MCF 10A (cell line): ENCODE measurements around the gene DNAJC11. TPM values are rescaled to one million over a fixed set of nuclear protein-coding genes. Genes with fewer than 3 reads are reported as not detected.

Experiments used
- BruUV-seq: library from RNA; stranded (reverse); fragments of 400-500 nt; replicated peaks from 2 replicates; lab custom pipeline; 2021; lab: Mats Ljungman, UMichigan
- CTCF ChIA-PET: fragments of 300-600 bp; sonication (Branson Sonifier 250); formaldehyde crosslinking; extraction: SDS; loops from one replicate; lab custom pipeline; 2021; ENCODE audit warnings: antibody characterized with exemption, inconsistent platforms; lab: Yijun Ruan, JAX
- POLR2A ChIA-PET: fragments of 300-600, 350-650 bp; sonication (Branson Sonifier 250); formaldehyde crosslinking; extraction: SDS; loops from one replicate; lab custom pipeline; 2020; ENCODE audit warnings: antibody characterized with exemption, inconsistent platforms; lab: Yijun Ruan, JAX
- DNase-seq: peaks from one replicate; pipeline ENCODE4 v3.0.0-alpha.2; 2018; ENCODE audit not compliant: unreplicated experiment
- H3K27ac Mint-ChIP-seq: one replicate; pipeline ENCODE4 v1.8.0; 2022; ENCODE audit warnings: mild to moderate bottlenecking, low read depth, mixed read lengths; ENCODE audit not compliant: unreplicated experiment
- H3K27me3 Mint-ChIP-seq: one replicate; pipeline ENCODE4 v1.8.0; 2022; ENCODE audit warnings: mixed read lengths; ENCODE audit not compliant: insufficient read depth, unreplicated experiment
- H3K36me3 Mint-ChIP-seq: one replicate; pipeline ENCODE4 v1.8.0; 2022; ENCODE audit warnings: mild to moderate bottlenecking, moderate library complexity, mixed read lengths; ENCODE audit not compliant: insufficient read depth, unreplicated experiment
- H3K4me1 Mint-ChIP-seq: one replicate; pipeline ENCODE4 v1.8.0; 2022; ENCODE audit warnings: mixed read lengths; ENCODE audit not compliant: insufficient read depth, unreplicated experiment
- H3K4me3 Mint-ChIP-seq: one replicate; pipeline ENCODE4 v1.8.0; 2022; ENCODE audit warnings: mild to moderate bottlenecking, moderate library complexity, mixed read lengths; ENCODE audit not compliant: unreplicated experiment
- H3K9me3 Mint-ChIP-seq: one replicate; pipeline ENCODE4 v1.8.0; 2022; ENCODE audit warnings: mixed read lengths; ENCODE audit not compliant: unreplicated experiment
- CTCF ChIP-seq: fragments of 200-600 bp; IDR thresholded peaks from one replicate; pipeline ENCODE4 v1.8.0; 2022; ENCODE audit warnings: antibody characterized with exemption, mild to moderate bottlenecking; ENCODE audit not compliant: unreplicated experiment
- intact Hi-C: fragments of 100-400 bp; cut with micrococcal nuclease; formaldehyde crosslinking; loops from 2 replicates; pipeline ENCODE4 v1.14.1; 2022
- total RNA-seq: library from RNA; stranded (reverse); gene quantifications from 2 replicates; pipeline ENCODE4 v1.2.3, GENCODE V29; 2022

The DNAJC11 gene
- total RNA-seq, 1 experiment from 2014 or later = 76.1 TPM

DNA sequence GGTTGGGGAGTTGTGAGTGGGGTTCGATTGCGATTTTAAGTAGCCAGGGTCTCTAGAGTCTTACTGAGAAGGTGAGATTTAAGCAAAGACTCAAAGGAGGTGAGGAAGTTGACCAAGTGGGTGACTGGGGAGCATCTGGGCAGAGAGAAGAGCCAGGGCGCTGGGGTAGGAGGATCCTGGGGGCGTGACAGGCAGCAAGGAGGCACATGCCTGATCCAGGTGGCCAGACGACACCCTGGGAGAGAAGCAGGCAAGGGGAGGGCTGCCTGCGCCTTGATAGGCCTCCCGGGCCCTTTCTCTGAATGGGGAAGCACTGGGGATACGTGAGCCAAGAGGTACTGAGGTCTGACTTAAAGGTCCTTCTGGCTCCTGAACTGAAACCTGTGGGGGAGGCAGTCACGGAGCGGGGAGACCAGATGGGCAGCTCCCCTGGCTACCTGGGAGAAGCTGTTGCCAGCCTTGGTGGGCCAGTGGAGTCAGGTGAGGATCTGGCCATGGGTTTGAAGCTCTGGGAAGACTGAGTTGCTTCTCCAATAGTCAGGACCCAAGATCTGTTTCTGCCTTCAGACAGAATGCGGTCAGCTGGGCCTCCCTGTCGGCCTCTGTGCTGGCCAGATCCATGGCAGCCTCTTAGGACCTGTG lies 116.4 kb downstream of the DNAJC11 start:
- ChIA-PET POLR2A (interaction anchor here (6.9 kb wide), 1 partner anchor 17 kb away, joined by 69 read pairs; the partner anchor contains the start of gene KLHL21), CTCF (interaction anchor here (1.5 kb wide), 1 partner anchor 12 kb away, joined by 3 read pairs; no protein-coding TSS in a partner anchor)
- no peaks in the 10 kb centered on the region for H3K27me3 Mint-ChIP-seq
- no peaks in the 10 kb centered on the region for H3K9me3 Mint-ChIP-seq
- H3K4me1 Mint-ChIP-seq = peaks cover 33% of the 10 kb centered on the region
- intact Hi-C loops = no loop called here
- H3K36me3 Mint-ChIP-seq = peaks cover 27% of the 10 kb centered on the region
- H3K4me3 Mint-ChIP-seq = no peak overlapping the region
- no peak for TF ChIP-seq CTCF
- H3K27ac Mint-ChIP-seq = no peak overlapping the region
- BruUV-seq = no TSS peak
- no peak for DNase-seq

Other genes with a start within 250 kb of the DNAJC11 start
- gene TNFRSF25, start 235.6 kb downstream of the DNAJC11 start, total RNA-seq = 27.6 and 33.7 TPM in 2 replicates
- 32.3 and 35.9 TPM in 2 replicates for gene PLEKHG5, start 210.1 kb downstream of the DNAJC11 start, total RNA-seq
- gene NOL9, start 147.3 kb downstream of the DNAJC11 start, total RNA-seq = 49.2 and 62.3 TPM in 2 replicates
- not detected in 2 replicates for gene TAS1R1, start 146.5 kb downstream of the DNAJC11 start, total RNA-seq
- 40.6 TPM in 2 replicates for gene ZBTB48, start 121.8 kb downstream of the DNAJC11 start, total RNA-seq
- gene KLHL21, start 98.9 kb downstream of the DNAJC11 start, total RNA-seq = 14.0 and 19.5 TPM in 2 replicates
- gene PHF13, start 88.1 kb downstream of the DNAJC11 start, total RNA-seq = 10.3 and 12.7 TPM in 2 replicates
- gene THAP3, start 76.9 kb downstream of the DNAJC11 start, total RNA-seq = 14.7 and 18.9 TPM in 2 replicates
- 74.1 and 95.8 TPM in 2 replicates for gene CAMTA1, start 83.6 kb upstream of the DNAJC11 start, total RNA-seq